PC-9 (cell line): Measurements from ENCODE around the gene PITPNB.

ENCODE experiments used
- CTCF ChIP-seq: fragments of 200-600 bp; sonication (generic); conservative IDR thresholded peaks from 2 replicates; pipeline ENCODE4 v1.6.1; 2017; ENCODE audit warnings: mixed run types, antibody characterized with exemption, mild to moderate bottlenecking, moderate library complexity
- EZH2 ChIP-seq: fragments of 200-600 bp; sonication (generic); IDR thresholded peaks from 2 replicates; pipeline ENCODE4 v1.8.0; 2017; ENCODE audit warnings: antibody characterized with exemption, low read depth

- TF ChIP-seq CTCF (no peak), EZH2 (no peak)
Observed at GRCh38 chr22:27857443-27857842, 61.6 kb downstream of the PITPNB start.
